ENCODE results near the gene NSMF.

The NSMF gene

GRCh38 chr9:137478962-137479861 lies 20.1 kb upstream of the NSMF start:
- no peak overlapping the region for H3K27ac ChIP-seq (ENCODE audit: extremely low read depth, low read depth, low read length)
- CTCF ChIA-PET: no interaction called here

DNA sequence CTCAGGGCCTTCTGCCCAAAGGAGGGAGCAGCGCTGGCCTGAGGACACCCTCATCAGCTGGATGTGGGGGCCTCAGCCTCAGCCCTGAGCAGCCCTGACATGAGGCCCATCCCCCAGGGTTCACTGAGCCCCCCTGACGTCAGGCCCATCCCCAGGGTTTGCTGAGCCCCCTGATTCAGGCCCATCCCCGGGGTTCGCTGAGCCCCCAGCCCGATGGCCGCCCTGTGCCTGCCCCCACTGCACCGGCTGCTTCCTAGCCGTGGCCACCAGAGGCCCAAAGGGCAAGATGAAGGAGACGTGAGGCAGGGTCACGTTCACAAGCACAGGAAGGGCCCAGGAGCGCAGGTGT lies 19.5 kb upstream of the NSMF start:
- Histone ChIP-seq H3K9me3 (ENCODE audit: control insufficient read depth, insufficient read depth, low read depth, low read length) (no peaks in the 10 kb centered on the region), H3K27ac (ENCODE audit: extremely low read depth, low read depth, low read length) (no peak overlapping the region), H3K4me3 (ENCODE audit: low read depth, low read length) (no peak overlapping the region), H3K36me3 (ENCODE audit: control insufficient read depth in 2 of 2, insufficient read depth in 1 of 2, low read length in 2 of 2) (no peaks in the 10 kb centered on the region), H3K4me1 (ENCODE audit: control insufficient read depth, insufficient read depth, low read length) (no peaks in the 10 kb centered on the region)
- CTCF ChIA-PET: no interaction called here
- POLR2A ChIA-PET: no interaction called here
- no peak for TF ChIP-seq HOXC10 (CRISPR knock-in tag; IDR thresholded peaks at IDR 0.05)
- TF ChIP-seq SP3 (tag by site-specific recombination; IDR thresholded peaks at IDR 0.05): no peak
- no peak for TF ChIP-seq ZNF398 (tag by site-specific recombination; IDR thresholded peaks at IDR 0.05)
- TF ChIP-seq ZNF513 (tag by site-specific recombination; IDR thresholded peaks at IDR 0.05): no peak
- no peak for TF ChIP-seq ZNF501 (tag by site-specific recombination; IDR thresholded peaks at IDR 0.05)
- TF ChIP-seq, protein P1, sequence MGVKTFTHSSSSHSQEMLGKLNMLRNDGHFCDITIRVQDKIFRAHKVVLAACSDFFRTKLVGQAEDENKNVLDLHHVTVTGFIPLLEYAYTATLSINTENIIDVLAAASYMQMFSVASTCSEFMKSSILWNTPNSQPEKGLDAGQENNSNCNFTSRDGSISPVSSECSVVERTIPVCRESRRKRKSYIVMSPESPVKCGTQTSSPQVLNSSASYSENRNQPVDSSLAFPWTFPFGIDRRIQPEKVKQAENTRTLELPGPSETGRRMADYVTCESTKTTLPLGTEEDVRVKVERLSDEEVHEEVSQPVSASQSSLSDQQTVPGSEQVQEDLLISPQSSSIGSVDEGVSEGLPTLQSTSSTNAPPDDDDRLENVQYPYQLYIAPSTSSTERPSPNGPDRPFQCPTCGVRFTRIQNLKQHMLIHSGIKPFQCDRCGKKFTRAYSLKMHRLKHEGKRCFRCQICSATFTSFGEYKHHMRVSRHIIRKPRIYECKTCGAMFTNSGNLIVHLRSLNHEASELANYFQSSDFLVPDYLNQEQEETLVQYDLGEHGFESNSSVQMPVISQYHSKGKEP (tag by site-specific recombination; IDR thresholded peaks at IDR 0.05): no peak
- no peak for TF ChIP-seq HOXA7 (CRISPR knock-in tag; IDR thresholded peaks at IDR 0.05; ENCODE audit: borderline replicate concordance)
- no peak for TF ChIP-seq ZNF561 (tag by site-specific recombination; IDR thresholded peaks at IDR 0.05; ENCODE audit: borderline replicate concordance)
- TF ChIP-seq, protein P2, sequence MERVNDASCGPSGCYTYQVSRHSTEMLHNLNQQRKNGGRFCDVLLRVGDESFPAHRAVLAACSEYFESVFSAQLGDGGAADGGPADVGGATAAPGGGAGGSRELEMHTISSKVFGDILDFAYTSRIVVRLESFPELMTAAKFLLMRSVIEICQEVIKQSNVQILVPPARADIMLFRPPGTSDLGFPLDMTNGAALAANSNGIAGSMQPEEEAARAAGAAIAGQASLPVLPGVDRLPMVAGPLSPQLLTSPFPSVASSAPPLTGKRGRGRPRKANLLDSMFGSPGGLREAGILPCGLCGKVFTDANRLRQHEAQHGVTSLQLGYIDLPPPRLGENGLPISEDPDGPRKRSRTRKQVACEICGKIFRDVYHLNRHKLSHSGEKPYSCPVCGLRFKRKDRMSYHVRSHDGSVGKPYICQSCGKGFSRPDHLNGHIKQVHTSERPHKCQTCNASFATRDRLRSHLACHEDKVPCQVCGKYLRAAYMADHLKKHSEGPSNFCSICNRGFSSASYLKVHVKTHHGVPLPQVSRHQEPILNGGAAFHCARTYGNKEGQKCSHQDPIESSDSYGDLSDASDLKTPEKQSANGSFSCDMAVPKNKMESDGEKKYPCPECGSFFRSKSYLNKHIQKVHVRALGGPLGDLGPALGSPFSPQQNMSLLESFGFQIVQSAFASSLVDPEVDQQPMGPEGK (tag by site-specific recombination; IDR thresholded peaks at IDR 0.05): no peak

More at GRCh38 chr9:137478962-137479861, 20.1 kb upstream of the NSMF start:
- no peak for TF ChIP-seq ZNF610 (tag by site-specific recombination; IDR thresholded peaks at IDR 0.05; ENCODE audit: borderline replicate concordance)
- no peak for TF ChIP-seq ZNF138 (tag by site-specific recombination; IDR thresholded peaks at IDR 0.05; ENCODE audit: borderline replicate concordance)
- TF ChIP-seq ZNF747 (tag by site-specific recombination; IDR thresholded peaks at IDR 0.05): no peak
- TF ChIP-seq ZNF600 (tag by site-specific recombination; IDR thresholded peaks at IDR 0.05): no peak
- no peak for TF ChIP-seq ZNF624 (tag by site-specific recombination; IDR thresholded peaks at IDR 0.05)
- TF ChIP-seq, protein P1 (tag by site-specific recombination; IDR thresholded peaks at IDR 0.05): no peak
- TF ChIP-seq ZEB2 (tag by site-specific recombination; IDR thresholded peaks at IDR 0.05): no peak
- no peak for TF ChIP-seq ZNF654 (tag by site-specific recombination; IDR thresholded peaks at IDR 0.05; ENCODE audit: low read depth)
- TF ChIP-seq ZNF626 (tag by site-specific recombination; IDR thresholded peaks at IDR 0.05): no peak
- no peak for TF ChIP-seq ZNF391 (tag by site-specific recombination; IDR thresholded peaks at IDR 0.05; ENCODE audit: borderline replicate concordance, low read depth)
- no peak for TF ChIP-seq ZNF433 (tag by site-specific recombination; IDR thresholded peaks at IDR 0.05; ENCODE audit: low read depth)
- TF ChIP-seq ZNF140 (tag by site-specific recombination; IDR thresholded peaks at IDR 0.05): no peak
- TF ChIP-seq, protein P3, sequence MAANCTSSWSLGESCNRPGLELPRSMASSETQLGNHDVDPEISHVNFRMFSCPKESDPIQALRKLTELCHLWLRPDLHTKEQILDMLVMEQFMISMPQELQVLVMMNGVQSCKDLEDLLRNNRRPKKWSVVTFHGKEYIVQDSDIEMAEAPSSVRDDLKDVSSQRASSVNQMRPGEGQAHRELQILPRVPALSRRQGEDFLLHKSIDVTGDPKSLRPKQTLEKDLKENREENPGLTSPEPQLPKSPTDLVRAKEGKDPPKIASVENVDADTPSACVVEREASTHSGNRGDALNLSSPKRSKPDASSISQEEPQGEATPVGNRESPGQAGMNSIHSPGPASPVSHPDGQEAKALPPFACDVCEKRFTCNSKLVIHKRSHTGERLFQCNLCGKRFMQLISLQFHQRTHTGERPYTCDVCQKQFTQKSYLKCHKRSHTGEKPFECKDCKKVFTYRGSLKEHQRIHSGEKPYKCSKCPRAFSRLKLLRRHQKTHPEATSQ (tag by site-specific recombination; IDR thresholded peaks at IDR 0.05): no peak
- no peak for TF ChIP-seq ZNF354C (tag by site-specific recombination; IDR thresholded peaks at IDR 0.05; ENCODE audit: borderline replicate concordance, low read depth)
- Histone ChIP-seq H3K4me3 (ENCODE audit: low read depth, low read length) (no peak overlapping the region), H3K9me3 (ENCODE audit: control insufficient read depth, insufficient read depth, low read depth, low read length) (no peaks in the 10 kb centered on the region), H3K4me1 (ENCODE audit: control insufficient read depth, insufficient read depth, low read length) (no peaks in the 10 kb centered on the region), H3K36me3 (ENCODE audit: control insufficient read depth in 2 of 2, insufficient read depth in 1 of 2, low read length in 2 of 2) (no peaks in the 10 kb centered on the region)
- POLR2A ChIA-PET: no interaction called here

Measured in HEK293 (cell line).